PC-3 (cell line): Measurements from ENCODE around the gene TMEM213. TPM values are rescaled to one million over a fixed set of nuclear protein-coding genes. Genes with fewer than 3 reads are reported as not detected.
A peak's percentile ranks its signal among the peaks of the same experiment; 100 is the strongest.

Experiments used
- ATAC-seq: fragments of 200-7000 bp; cut with Tn5 transposase; 2 replicates; pipeline ENCODE4 v1.9.1; 2020; ENCODE audit warnings: mild to moderate bottlenecking, moderate library complexity
- BruUV-seq: library from RNA; stranded (reverse); fragments of 400-500 nt; replicated peaks from 2 replicates; lab custom pipeline; 2021; lab: Mats Ljungman, UMichigan
- CTCF ChIA-PET: fragments of 300-600 bp; sonication (Branson Sonifier 250); formaldehyde crosslinking; loops from one replicate; lab custom pipeline; 2022; ENCODE audit warnings: antibody characterized with exemption; lab: Charles Lee
- POLR2A ChIA-PET: fragments of 300-600 bp; sonication (Branson Sonifier 250); formaldehyde crosslinking; loops from one replicate; lab custom pipeline; 2022; ENCODE audit warnings: antibody characterized with exemption; ENCODE audit not compliant: unreplicated experiment; lab: Charles Lee
- DNase-seq: peaks from one replicate; pipeline ENCODE4 v3.0.0-alpha.2; 2015
- H2AFZ ChIP-seq: fragments of 300-600 bp; sonication (generic); 2 replicates; pipeline ENCODE4 v1.6.0; 2016; ENCODE audit warnings: antibody characterized with exemption, low read length
- H3F3A ChIP-seq: fragments of 300-600 bp; sonication (generic); one replicate; pipeline ENCODE4 v1.6.0; 2017; ENCODE audit warnings: antibody characterized with exemption, low read length, control low read depth, mild to moderate bottlenecking; ENCODE audit not compliant: unreplicated experiment
- H3K27ac ChIP-seq: fragments of 300-600 bp; sonication (generic); 2 replicates; pipeline ENCODE4 v1.5.1; 2016; ENCODE audit warnings: mild to moderate bottlenecking, low read length
- H3K27me3 ChIP-seq: fragments of 300-600 bp; sonication (generic); 2 replicates; pipeline ENCODE4 v1.6.1; 2016; ENCODE audit warnings: low read length, mixed read lengths
- H3K36me3 ChIP-seq: fragments of 300-600 bp; sonication (generic); 2 replicates; pipeline ENCODE4 v1.6.1; 2016; ENCODE audit warnings: low read depth, mixed run types, low read length, mixed read lengths
- H3K4me1 ChIP-seq: fragments of 300-600 bp; sonication (generic); 2 replicates; pipeline ENCODE4 v1.5.1; 2016; ENCODE audit warnings: low read length; ENCODE audit not compliant: insufficient read depth
- H3K4me2 ChIP-seq: fragments of 300-600 bp; sonication (generic); 2 replicates; pipeline ENCODE4 v1.6.0; 2016; ENCODE audit warnings: low read length
- H3K4me3 ChIP-seq: fragments of 300-600 bp; sonication (generic); 2 replicates; pipeline ENCODE4 v1.5.1; 2016; ENCODE audit warnings: mild to moderate bottlenecking, low read length, mixed read lengths
- H3K79me2 ChIP-seq: fragments of 300-600 bp; sonication (generic); 2 replicates; pipeline ENCODE4 v1.6.1; 2017; ENCODE audit warnings: low read length, mixed read lengths
- H3K9ac ChIP-seq: fragments of 300-600 bp; sonication (generic); 2 replicates; pipeline ENCODE4 v1.6.0; 2016; ENCODE audit warnings: mild to moderate bottlenecking, low read length
- H3K9me2 ChIP-seq: fragments of 300-600 bp; sonication (generic); replicated peaks from 2 replicates; pipeline ENCODE4 v1.6.1; 2016; ENCODE audit warnings: mixed run types, low read length, mixed read lengths
- H3K9me3 ChIP-seq: fragments of 300-600 bp; sonication (generic); 2 replicates; pipeline ENCODE4 v1.6.1; 2016; ENCODE audit warnings: low read length, mixed read lengths
- H4K20me1 ChIP-seq: fragments of 300-600 bp; sonication (generic); 2 replicates; pipeline ENCODE4 v1.6.1; 2016; ENCODE audit warnings: low read length, mixed read lengths
- EZH2 ChIP-seq: fragments of 300-600 bp; sonication (generic); IDR thresholded peaks from one replicate; pipeline ENCODE4 v1.6.1; 2017; ENCODE audit warnings: antibody characterized with exemption, mild to moderate bottlenecking, low read length; ENCODE audit not compliant: unreplicated experiment
- EZH2phosphoT487 ChIP-seq: fragments of 300-600 bp; sonication (generic); IDR thresholded peaks from 2 replicates; pipeline ENCODE4 v1.6.1; 2018; ENCODE audit warnings: mild to moderate bottlenecking, antibody characterized with exemption, low read length, borderline replicate concordance
- intact Hi-C: fragments of 100-400 bp; cut with micrococcal nuclease; formaldehyde crosslinking; loops from 2 replicates; pipeline ENCODE4 v1.9.0; 2023
- total RNA-seq: library from RNA; depleted of rRNA; stranded (reverse); fragments of >200 nt; gene quantifications from 2 replicates; pipeline ENCODE4 v1.2.3, GENCODE V29; 2014
- TF ChIP-seq, protein P1 (sequence below): fragments of 300-600 bp; sonication (generic); conservative IDR thresholded peaks from 2 replicates; pipeline ENCODE4 v1.5.1; 2017; ENCODE audit warnings: antibody characterized with exemption, low read depth, mild to moderate bottlenecking, low read length

The TMEM213 gene
- total RNA-seq, 1 experiment from 2014 or later: not detected

DNA sequence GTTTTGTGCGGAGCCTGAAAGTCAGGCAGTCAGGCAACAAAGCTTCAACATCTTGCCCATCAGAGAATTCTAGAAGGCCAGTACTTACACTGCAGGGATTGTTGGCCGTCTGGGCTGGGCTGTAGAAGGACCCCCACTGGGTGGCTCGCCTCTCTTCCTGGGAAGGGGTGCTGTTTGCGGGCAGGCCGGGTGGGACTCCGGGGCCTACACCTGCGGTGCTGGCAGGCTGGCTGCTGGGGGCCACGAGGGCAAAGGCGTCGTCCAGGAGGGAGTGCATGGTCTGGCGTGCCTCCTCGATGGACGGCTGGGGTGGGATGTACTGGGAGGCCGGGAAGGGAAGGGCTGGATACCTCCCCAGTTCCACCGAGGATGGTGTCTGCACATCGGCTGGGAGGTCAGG is 63.3 kb downstream of the TMEM213 start:
- H3K27me3 ChIP-seq: no peaks in the 10 kb centered on the region
- TF ChIP-seq EZH2 (no peak), EZH2phosphoT487 (no peak)
- TF ChIP-seq, protein P1, sequence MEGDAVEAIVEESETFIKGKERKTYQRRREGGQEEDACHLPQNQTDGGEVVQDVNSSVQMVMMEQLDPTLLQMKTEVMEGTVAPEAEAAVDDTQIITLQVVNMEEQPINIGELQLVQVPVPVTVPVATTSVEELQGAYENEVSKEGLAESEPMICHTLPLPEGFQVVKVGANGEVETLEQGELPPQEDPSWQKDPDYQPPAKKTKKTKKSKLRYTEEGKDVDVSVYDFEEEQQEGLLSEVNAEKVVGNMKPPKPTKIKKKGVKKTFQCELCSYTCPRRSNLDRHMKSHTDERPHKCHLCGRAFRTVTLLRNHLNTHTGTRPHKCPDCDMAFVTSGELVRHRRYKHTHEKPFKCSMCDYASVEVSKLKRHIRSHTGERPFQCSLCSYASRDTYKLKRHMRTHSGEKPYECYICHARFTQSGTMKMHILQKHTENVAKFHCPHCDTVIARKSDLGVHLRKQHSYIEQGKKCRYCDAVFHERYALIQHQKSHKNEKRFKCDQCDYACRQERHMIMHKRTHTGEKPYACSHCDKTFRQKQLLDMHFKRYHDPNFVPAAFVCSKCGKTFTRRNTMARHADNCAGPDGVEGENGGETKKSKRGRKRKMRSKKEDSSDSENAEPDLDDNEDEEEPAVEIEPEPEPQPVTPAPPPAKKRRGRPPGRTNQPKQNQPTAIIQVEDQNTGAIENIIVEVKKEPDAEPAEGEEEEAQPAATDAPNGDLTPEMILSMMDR: no peak
- H3K4me3 ChIP-seq: no peak overlapping the region
- H3K79me2 ChIP-seq: no peaks in the 10 kb centered on the region
- peaks cover 18% of the 10 kb centered on the region for H3K4me1 ChIP-seq
- H2AFZ ChIP-seq: no peak overlapping the region
- intact Hi-C loops: no loop called here
- H3K9ac ChIP-seq: no peak overlapping the region
- no TSS peak for BruUV-seq
- H3K9me2 ChIP-seq: no peaks in the 10 kb centered on the region
- no peak for DNase-seq
- H4K20me1 ChIP-seq: no peaks in the 10 kb centered on the region
- peaks cover 4% of the 10 kb centered on the region for H3F3A ChIP-seq
- H3K27ac ChIP-seq: no peak overlapping the region
- H3K4me2 ChIP-seq: no peak overlapping the region
- H3K36me3 ChIP-seq: peaks cover 45% of the 10 kb centered on the region
- no peak for ATAC-seq
- CTCF ChIA-PET: no interaction called here
- H3K9me3 ChIP-seq: no peaks in the 10 kb centered on the region
- POLR2A ChIA-PET: no interaction called here

DNA sequence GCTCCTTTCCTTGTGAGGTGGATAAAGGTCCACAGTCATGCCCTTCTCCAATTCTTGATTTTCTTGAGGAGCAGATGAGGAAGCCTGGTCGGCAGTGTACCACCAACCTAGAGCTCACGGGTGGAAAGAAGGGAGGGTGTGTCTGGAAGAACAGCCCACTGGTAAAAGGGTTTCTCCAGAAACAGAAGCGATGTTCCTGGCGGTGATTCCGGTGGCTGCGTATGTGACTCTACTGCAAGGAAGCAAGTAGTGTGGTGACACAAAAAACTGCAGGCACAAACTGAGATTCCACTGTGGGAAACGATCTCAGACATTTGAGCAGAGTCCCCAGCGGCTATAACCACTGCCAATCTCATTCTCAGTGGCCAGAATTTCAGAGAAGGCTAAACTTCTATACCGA is 66.1 kb downstream of the TMEM213 start:
- Histone ChIP-seq H3F3A (peaks cover 4% of the 10 kb centered on the region), H3K27ac (peak overlapping the region; percentile 93), H3K4me2 (peak overlapping the region; percentile 54), H3K36me3 (peaks cover 36% of the 10 kb centered on the region), H3K9me2 (no peaks in the 10 kb centered on the region), H3K4me3 (no peak overlapping the region), H4K20me1 (no peaks in the 10 kb centered on the region), H3K79me2 (no peaks in the 10 kb centered on the region), H3K4me1 (peaks cover 18% of the 10 kb centered on the region), H3K9ac (peak overlapping the region; percentile 54), H3K27me3 (no peaks in the 10 kb centered on the region), H2AFZ (no peak overlapping the region), H3K9me3 (no peaks in the 10 kb centered on the region)
- no peak for ATAC-seq
- no peak for DNase-seq
- TF ChIP-seq EZH2phosphoT487 (no peak), EZH2 (no peak)
- TF ChIP-seq, protein P1: no peak
- ChIA-PET CTCF (no interaction called here), POLR2A (no interaction called here)
- no TSS peak for BruUV-seq
- intact Hi-C loops: loop anchor here (2.0 kb wide), 1 partner anchor 107 kb away; no protein-coding TSS in a partner anchor

DNA sequence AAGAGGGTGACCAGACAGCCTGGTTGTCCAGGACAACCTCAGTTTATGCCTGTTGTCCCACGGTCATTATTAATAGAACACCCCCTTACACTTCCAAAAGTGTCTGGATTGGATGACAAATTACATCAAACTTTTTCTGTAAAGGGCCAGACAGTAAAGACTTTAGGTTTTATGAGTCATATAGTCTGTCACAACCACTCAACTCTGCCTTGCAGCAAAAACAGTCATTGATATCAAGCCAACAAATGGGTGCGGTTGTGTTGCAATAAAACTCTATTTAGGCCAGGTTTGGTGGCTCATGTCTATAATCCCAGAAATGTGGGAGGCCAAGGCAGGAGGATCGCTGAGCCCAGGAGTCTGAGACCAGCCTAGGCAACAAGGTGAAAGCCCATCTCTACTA is 66.9 kb downstream of the TMEM213 start:
- Histone ChIP-seq H3K27ac (peak overlapping the region; percentile 93), H3K9me3 (no peaks in the 10 kb centered on the region), H3K9ac (peak overlapping the region; percentile 56), H3K4me1 (peaks cover 18% of the 10 kb centered on the region), H3K36me3 (peaks cover 29% of the 10 kb centered on the region), H3K9me2 (no peaks in the 10 kb centered on the region), H3F3A (peaks cover 4% of the 10 kb centered on the region), H2AFZ (no peak overlapping the region), H3K4me2 (peak overlapping the region; percentile 54), H4K20me1 (no peaks in the 10 kb centered on the region), H3K79me2 (no peaks in the 10 kb centered on the region), H3K27me3 (no peaks in the 10 kb centered on the region), H3K4me3 (no peak overlapping the region)
- BruUV-seq: no TSS peak
- CTCF ChIA-PET: interaction anchor here (0.7 kb wide), 1 partner anchor 112 kb away, joined by 3 read pairs; no protein-coding TSS in a partner anchor
- DNase-seq: peak; percentile 94
- POLR2A ChIA-PET: interaction anchor here (0.6 kb wide), 1 partner anchor 934 kb away, joined by 3 read pairs; no protein-coding TSS in a partner anchor
- intact Hi-C loops: loop anchor here (2.0 kb wide), 1 partner anchor 108 kb away; no protein-coding TSS in a partner anchor
- TF ChIP-seq EZH2 (no peak), EZH2phosphoT487 (no peak)
- TF ChIP-seq, protein P1: no peak
- ATAC-seq: peak; percentile 90
